MCF 10A (cell line): ENCODE data around the gene ST6GALNAC2. TPM values are rescaled to one million over a fixed set of nuclear protein-coding genes. Genes with fewer than 3 reads are reported as not detected.

ENCODE experiments used
- BruUV-seq: library from RNA; stranded (reverse); fragments of 400-500 nt; replicated peaks from 2 replicates; lab custom pipeline; 2021; lab: Mats Ljungman, UMichigan
- CTCF ChIA-PET: fragments of 300-600 bp; sonication (Branson Sonifier 250); formaldehyde crosslinking; extraction: SDS; loops from one replicate; lab custom pipeline; 2021; ENCODE audit warnings: antibody characterized with exemption, inconsistent platforms; lab: Yijun Ruan, JAX
- POLR2A ChIA-PET: fragments of 300-600, 350-650 bp; sonication (Branson Sonifier 250); formaldehyde crosslinking; extraction: SDS; loops from one replicate; lab custom pipeline; 2020; ENCODE audit warnings: antibody characterized with exemption, inconsistent platforms; lab: Yijun Ruan, JAX
- DNase-seq: peaks from one replicate; pipeline ENCODE4 v3.0.0-alpha.2; 2018; ENCODE audit not compliant: unreplicated experiment
- H3K27ac Mint-ChIP-seq: one replicate; pipeline ENCODE4 v1.8.0; 2022; ENCODE audit warnings: mild to moderate bottlenecking, low read depth, mixed read lengths; ENCODE audit not compliant: unreplicated experiment
- H3K27me3 Mint-ChIP-seq: one replicate; pipeline ENCODE4 v1.8.0; 2022; ENCODE audit warnings: mixed read lengths; ENCODE audit not compliant: insufficient read depth, unreplicated experiment
- H3K36me3 Mint-ChIP-seq: one replicate; pipeline ENCODE4 v1.8.0; 2022; ENCODE audit warnings: mild to moderate bottlenecking, moderate library complexity, mixed read lengths; ENCODE audit not compliant: insufficient read depth, unreplicated experiment
- H3K4me1 Mint-ChIP-seq: one replicate; pipeline ENCODE4 v1.8.0; 2022; ENCODE audit warnings: mixed read lengths; ENCODE audit not compliant: insufficient read depth, unreplicated experiment
- H3K4me3 Mint-ChIP-seq: one replicate; pipeline ENCODE4 v1.8.0; 2022; ENCODE audit warnings: mild to moderate bottlenecking, moderate library complexity, mixed read lengths; ENCODE audit not compliant: unreplicated experiment
- H3K9me3 Mint-ChIP-seq: one replicate; pipeline ENCODE4 v1.8.0; 2022; ENCODE audit warnings: mixed read lengths; ENCODE audit not compliant: unreplicated experiment
- intact Hi-C: fragments of 100-400 bp; cut with micrococcal nuclease; formaldehyde crosslinking; loops from 2 replicates; pipeline ENCODE4 v1.14.1; 2022
- total RNA-seq: library from RNA; stranded (reverse); gene quantifications from 2 replicates; pipeline ENCODE4 v1.2.3, GENCODE V29; 2022
- TF ChIP-seq, protein P1 (sequence below): fragments of 200-600 bp; IDR thresholded peaks from one replicate; pipeline ENCODE4 v1.8.0; 2022; ENCODE audit warnings: antibody characterized with exemption, mild to moderate bottlenecking; ENCODE audit not compliant: unreplicated experiment

The ST6GALNAC2 gene
- total RNA-seq, 1 experiment from 2014 or later = 7.7 TPM

DNA sequence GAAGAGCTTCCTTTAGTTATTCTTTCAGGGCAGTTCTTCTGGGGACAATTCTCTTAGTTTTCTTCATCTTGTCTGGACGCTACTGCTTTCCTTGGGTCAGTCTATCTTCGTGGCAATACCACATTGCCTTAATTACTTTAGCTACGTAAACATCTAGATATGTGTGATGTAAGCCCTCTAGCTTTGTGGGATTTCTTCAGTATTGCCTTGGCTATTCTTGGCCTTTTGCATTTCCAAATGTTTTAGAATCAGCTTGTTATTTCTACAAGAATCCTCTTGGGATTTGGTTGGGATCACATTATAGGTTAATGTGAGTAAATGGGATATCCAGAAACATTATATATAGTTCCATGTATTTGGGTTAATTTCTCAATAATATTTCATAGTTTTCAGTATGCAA, 9.0 kb upstream of the ST6GALNAC2 start:
- POLR2A ChIA-PET = interaction anchor here (0.7 to 3.1 kb wide), 10 partner anchors 9 to 167 kb away, joined by 3 to 33 read pairs (median 4); partner anchors contain the start of genes JMJD6, METTL23 and ST6GALNAC2

DNA sequence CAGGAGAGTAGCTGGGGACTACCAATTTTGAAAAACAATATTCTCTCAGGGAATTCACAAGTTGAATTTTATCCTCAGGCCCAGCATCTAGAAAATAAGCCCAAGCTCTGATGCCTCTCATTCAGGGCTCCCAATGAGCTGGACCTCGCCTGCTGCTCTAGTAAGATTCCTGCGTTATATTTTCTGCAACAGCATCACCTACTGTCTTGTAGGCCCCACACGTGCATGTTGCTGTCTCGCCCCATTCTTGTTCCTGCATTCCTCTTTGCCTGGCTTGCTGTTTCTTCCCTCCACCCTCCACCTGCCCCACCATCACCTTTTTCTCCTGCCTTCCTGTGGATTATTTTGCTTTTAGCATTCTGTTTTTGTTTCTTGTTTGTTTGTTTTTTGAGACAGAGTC, 8.3 kb upstream of the ST6GALNAC2 start:
- H3K9me3 Mint-ChIP-seq = no peaks in the 10 kb centered on the region
- no peak overlapping the region for H3K4me3 Mint-ChIP-seq
- CTCF ChIA-PET = interaction anchor here (0.6 to 3.4 kb wide), 15 partner anchors 10 to 160 kb away, joined by 3 to 26 read pairs (median 4); no protein-coding TSS in a partner anchor
- H3K27me3 Mint-ChIP-seq = no peaks in the 10 kb centered on the region
- H3K27ac Mint-ChIP-seq = no peak overlapping the region
- TF ChIP-seq, protein P1, sequence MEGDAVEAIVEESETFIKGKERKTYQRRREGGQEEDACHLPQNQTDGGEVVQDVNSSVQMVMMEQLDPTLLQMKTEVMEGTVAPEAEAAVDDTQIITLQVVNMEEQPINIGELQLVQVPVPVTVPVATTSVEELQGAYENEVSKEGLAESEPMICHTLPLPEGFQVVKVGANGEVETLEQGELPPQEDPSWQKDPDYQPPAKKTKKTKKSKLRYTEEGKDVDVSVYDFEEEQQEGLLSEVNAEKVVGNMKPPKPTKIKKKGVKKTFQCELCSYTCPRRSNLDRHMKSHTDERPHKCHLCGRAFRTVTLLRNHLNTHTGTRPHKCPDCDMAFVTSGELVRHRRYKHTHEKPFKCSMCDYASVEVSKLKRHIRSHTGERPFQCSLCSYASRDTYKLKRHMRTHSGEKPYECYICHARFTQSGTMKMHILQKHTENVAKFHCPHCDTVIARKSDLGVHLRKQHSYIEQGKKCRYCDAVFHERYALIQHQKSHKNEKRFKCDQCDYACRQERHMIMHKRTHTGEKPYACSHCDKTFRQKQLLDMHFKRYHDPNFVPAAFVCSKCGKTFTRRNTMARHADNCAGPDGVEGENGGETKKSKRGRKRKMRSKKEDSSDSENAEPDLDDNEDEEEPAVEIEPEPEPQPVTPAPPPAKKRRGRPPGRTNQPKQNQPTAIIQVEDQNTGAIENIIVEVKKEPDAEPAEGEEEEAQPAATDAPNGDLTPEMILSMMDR = no peak
- no peak for DNase-seq
- peaks cover 20% of the 10 kb centered on the region for H3K4me1 Mint-ChIP-seq
- BruUV-seq = no TSS peak
- POLR2A ChIA-PET = interaction anchor here (0.8 to 3.1 kb wide), 14 partner anchors 8 to 132 kb away, joined by 3 to 33 read pairs (median 6); partner anchors contain the start of genes JMJD6, METTL23 and ST6GALNAC2
- intact Hi-C loops = no loop called here
- no peaks in the 10 kb centered on the region for H3K36me3 Mint-ChIP-seq

More for the DNA sequence above, 9.0 kb upstream of the ST6GALNAC2 start:
- Mint-ChIP-seq H3K27me3 (no peaks in the 10 kb centered on the region), H3K9me3 (no peaks in the 10 kb centered on the region), H3K27ac (no peak overlapping the region), H3K36me3 (no peaks in the 10 kb centered on the region), H3K4me3 (no peak overlapping the region), H3K4me1 (peaks cover 20% of the 10 kb centered on the region)
- intact Hi-C loops = no loop called here
- TF ChIP-seq, protein P1 = no peak
- CTCF ChIA-PET = interaction anchor here (0.6 to 3.4 kb wide), 7 partner anchors 9 to 71 kb away, joined by 3 to 26 read pairs (median 4); partner anchors contain the start of gene ST6GALNAC2
- BruUV-seq = no TSS peak
- DNase-seq = no peak

DNA sequence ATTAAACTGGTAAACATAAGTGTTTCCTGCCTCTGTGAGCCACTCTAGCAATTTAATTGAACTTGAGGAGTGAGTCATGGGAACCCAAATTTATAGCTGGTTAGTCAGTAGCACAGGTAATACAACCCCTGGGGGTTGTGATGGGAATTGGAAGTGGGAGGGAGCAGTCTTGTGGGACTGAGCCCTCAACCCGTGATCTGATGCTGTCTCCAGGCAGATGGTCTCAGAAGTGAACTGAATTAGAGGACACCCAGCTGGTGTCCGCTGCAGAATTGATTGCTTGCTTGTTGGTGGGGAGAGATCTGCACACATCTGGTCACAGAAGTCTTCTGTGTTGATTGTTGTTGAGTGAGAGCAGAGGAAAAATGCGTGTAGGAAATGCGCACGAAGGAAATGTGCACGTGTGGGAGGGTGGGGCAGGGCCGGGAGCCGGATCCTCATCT, 7.7 kb upstream of the ST6GALNAC2 start:
- ChIA-PET POLR2A (interaction anchor here (0.9 to 3.1 kb wide), 11 partner anchors 9 to 123 kb away, joined by 3 to 33 read pairs (median 7); partner anchors contain the start of gene MXRA7), CTCF (interaction anchor here (0.6 to 3.4 kb wide), 12 partner anchors 9 to 88 kb away, joined by 3 to 26 read pairs (median 4); no protein-coding TSS in a partner anchor)
- Mint-ChIP-seq H3K27me3 (no peaks in the 10 kb centered on the region), H3K4me1 (peaks cover 20% of the 10 kb centered on the region), H3K36me3 (no peaks in the 10 kb centered on the region), H3K9me3 (no peaks in the 10 kb centered on the region), H3K27ac (no peak overlapping the region), H3K4me3 (no peak overlapping the region)
- intact Hi-C loops = no loop called here
- peak; percentile 83 for DNase-seq
- TF ChIP-seq, protein P1 = peak; percentile 13
- BruUV-seq = no TSS peak

DNA sequence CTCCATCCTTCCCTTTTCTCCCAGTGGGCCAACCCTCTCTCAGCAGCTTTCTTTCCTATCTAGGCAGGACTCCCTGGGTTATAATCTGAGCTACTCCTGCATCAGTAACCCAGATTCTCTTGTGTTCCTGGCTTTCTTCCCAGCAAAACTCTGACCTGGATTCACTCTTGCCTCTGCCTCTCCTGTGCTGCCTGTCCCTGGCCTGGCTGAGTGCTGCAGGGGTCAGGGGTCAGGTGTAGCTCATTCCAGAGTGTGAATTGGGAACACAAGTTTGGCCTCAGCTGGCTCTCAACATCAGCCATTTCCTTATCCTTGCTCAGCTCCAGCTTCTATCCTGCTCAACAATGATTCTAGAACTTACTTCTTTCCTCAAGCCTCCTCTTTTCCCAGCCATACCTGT, 2.5 kb upstream of the ST6GALNAC2 start:
- Mint-ChIP-seq H3K9me3 (no peaks in the 10 kb centered on the region), H3K36me3 (peaks cover 5% of the 10 kb centered on the region), H3K4me3 (no peak overlapping the region), H3K27ac (no peak overlapping the region), H3K27me3 (no peaks in the 10 kb centered on the region), H3K4me1 (peaks cover 7% of the 10 kb centered on the region)
- no TSS peak for BruUV-seq
- ChIA-PET POLR2A (interaction anchor here (0.6 to 1.5 kb wide), 2 partner anchors 21 to 30 kb away, joined by 3 to 6 read pairs; no protein-coding TSS in a partner anchor), CTCF (interaction anchor here (0.8 to 3.1 kb wide), 2 partner anchors 27 to 36 kb away, joined by 3 to 9 read pairs; no protein-coding TSS in a partner anchor)
- intact Hi-C loops = no loop called here
- DNase-seq = no peak
- TF ChIP-seq, protein P1 = no peak
